NCI-H510A treated with DMSO at 0.1 percent for 48 hours (cell line): ENCODE data around the gene FAXC.
"Not testable (repeated sequence)": the region's sequence is repeated elsewhere in the genome, so short reads cannot be mapped to it uniquely, and the experiment has no call there.

ENCODE experiments used
- DNase-seq: peaks from one replicate; lab custom pipeline; 2025; lab: John Stamatoyannopoulos, UW

FAXC gene

GRCh38 chr6:99285881-99286280, 63.6 kb downstream of the FAXC start:
- no peak for DNase-seq

DNA sequence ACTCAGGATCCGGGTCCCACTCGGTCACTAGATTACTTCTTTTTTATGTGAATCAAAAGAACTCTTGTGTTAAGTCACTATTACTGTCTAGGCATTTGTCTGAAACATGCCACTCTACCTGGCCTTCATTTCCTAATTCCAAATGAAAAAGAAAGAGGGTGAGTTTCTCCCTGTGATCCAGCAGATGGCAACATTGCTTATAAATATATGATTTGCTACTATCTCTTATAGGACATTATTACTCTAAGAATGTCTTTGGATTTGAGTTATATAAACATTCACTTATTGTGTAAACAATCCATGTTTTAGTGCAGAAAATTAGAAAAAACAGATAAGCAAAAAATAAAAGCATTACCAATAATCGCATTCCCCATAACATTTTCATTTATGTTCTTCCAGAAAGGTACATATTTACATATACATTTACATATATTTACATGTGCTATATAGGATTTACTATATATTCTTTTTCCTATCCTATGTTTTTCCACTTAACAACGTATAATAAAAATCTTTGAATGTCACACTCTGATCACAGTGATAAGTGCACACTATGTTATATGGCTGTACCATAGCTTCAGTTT, 66.9 kb downstream of the FAXC start:
- DNase-seq = peak; percentile 10

- no peak for DNase-seq
Observed at GRCh38 chr6:99276747-99277146, 72.7 kb downstream of the FAXC start.

DNA sequence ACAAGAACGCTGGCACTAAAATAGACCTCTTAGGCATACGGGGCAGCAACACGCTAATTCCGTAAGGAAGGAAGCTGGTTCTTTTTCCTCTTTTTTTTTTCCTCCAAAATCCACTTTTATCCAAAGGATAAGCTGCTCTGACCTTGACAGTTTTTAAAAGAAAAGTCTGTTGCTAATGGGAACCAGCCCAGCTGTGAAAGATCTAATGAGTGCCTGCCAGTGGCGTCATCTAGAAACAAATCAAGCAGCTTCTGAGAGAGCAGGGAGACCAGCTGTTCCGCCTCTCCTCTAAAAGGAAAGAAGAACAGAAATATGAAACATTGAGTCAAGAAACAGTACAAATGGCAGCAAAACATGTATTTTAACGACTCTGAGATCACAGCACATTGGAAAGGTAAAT, 78.6 kb downstream of the FAXC start:
- no peak for DNase-seq

GRCh38 chr6:99270030-99270429, 79.4 kb downstream of the FAXC start:
- DNase-seq = no peak

GRCh38 chr6:99269207-99269606, 80.3 kb downstream of the FAXC start:
- DNase-seq = no peak

DNA sequence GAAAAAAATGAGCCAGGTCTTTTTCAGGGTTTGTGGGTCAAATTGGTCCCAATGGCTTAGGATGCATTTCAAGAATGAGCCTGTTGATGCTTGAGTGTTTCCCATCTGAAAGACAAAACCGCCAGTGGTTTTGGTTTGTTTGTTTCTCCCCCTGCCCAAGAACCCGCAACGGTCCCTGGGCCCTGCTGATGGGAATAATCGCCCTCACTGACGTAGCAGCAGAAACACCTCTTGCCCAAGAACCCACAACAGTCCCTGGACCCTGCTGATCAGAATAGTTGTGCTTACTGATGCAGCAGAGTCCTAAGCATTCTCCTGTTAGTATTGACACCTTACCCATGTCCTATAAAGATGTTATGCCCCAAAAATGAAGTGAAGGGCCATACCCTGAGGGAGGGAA, 82.5 kb downstream of the FAXC start:
- DNase-seq = not testable (repeated sequence)

- not testable (repeated sequence) for DNase-seq
Observed at GRCh38 chr6:99265447-99265846, 84.0 kb downstream of the FAXC start.

DNA sequence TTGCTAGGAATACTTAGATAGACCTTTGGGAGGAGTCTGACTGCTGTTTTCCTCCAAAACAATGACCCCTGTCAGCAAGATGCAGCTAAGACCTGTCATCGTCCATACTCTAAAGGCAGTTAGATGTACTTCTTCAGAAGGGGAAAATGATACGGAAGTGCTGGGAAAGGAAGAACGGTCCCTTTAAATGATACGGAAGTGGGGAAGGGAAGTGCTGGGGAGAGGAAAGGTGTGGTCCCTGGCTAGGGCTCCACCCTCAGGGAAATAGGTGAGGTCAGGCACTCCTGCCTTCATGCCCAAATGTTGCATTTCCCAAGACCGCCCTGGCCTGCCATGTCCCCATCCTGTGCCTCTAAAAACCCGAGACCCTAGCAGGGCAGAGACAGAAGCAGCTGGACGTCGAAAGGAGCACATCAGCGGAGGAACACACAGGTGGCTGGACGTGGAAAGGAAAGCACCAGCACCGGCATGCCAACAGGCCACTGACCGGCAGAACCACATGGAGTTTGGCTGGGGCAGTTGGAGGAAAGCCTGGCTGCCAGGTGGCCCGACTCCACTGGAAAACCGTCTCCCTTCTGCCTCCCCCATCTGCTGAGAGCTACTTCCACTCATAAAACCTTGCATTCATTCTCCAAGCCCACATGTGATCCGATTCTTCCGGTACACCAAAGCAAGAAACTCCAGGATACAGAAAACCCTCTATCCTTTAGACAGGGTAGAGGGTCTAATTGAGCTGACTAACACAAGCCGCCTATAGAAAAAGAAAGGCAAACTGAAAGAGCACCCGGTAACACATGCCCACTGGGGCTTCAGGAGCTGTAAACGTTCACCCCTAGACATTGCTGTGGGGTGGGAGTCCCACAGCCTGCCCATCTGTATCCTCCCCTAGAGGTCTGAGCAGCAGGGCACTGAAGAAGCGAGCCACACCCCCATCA, 94.6 kb downstream of the FAXC start:
- DNase-seq = no peak

GRCh38 chr6:99253271-99253670, 96.2 kb downstream of the FAXC start:
- DNase-seq = no peak

DNA sequence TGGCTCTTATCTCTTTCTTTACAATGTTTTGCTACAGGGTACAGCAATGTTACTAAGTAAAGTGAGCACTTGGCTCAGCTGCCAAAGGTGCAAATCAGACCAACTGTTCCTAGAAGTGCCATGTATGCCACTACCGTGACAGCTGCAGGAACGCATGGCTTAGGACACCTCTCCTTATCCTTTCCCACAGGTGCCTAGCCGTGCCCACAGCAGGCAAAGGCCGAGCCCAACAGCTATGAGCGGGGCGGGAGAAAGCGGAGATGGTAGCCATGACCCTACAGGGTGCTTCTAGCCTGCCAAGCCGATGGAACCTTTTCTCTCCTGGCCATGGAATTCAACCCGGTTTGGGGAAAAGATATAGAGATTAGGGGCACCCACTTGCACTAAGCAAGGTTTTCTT, 97.1 kb downstream of the FAXC start:
- no peak for DNase-seq

- DNase-seq = no peak
Observed at GRCh38 chr6:99250476-99250875, 99.0 kb downstream of the FAXC start.

DNA sequence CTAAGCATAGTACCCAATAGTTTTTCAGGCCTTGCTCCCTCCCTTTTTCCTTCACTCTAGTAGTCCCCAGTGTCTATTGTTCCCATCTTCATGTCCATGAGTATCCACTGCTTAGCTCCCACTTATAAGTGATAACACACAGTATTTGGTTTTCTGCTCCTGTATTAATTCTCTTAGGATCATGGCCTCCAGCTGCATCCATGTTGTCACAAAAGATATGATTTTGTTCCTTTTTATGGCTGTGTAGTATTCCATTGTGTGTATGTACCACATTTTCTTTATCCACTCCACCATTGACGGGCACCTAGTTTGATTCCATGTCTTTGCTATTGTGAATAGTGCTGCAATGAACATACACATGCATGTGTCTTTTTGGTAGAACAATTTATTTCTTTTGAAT, 102.9 kb downstream of the FAXC start:
- DNase-seq = no peak

GRCh38 chr6:99241905-99242534, 107.5 kb downstream of the FAXC start:
- peak; percentile 10 for DNase-seq

- DNase-seq = no peak
Observed at GRCh38 chr6:99236010-99236409, 113.5 kb downstream of the FAXC start.

- DNase-seq = no peak
Observed at GRCh38 chr6:99233219-99233618, 116.3 kb downstream of the FAXC start.

DNA sequence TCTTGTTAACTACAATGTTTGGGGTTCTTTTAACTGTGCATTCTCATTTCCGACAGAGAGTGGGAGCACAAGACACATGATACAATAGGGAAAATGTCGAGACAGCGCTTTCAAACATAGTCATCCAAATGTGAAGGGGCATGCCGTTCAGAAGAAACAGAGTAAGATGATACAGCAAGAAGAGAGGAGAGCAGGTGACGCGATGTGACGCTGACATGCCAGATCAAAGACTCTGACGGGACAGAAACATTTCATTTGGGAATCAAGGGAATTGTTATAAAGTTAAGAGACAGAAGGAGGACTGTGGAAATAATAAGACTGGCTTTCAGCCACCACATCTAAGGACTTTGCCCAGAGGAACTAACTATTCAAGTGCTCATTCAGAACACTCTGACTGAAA, 117.4 kb downstream of the FAXC start:
- DNase-seq = peak; percentile 1

DNA sequence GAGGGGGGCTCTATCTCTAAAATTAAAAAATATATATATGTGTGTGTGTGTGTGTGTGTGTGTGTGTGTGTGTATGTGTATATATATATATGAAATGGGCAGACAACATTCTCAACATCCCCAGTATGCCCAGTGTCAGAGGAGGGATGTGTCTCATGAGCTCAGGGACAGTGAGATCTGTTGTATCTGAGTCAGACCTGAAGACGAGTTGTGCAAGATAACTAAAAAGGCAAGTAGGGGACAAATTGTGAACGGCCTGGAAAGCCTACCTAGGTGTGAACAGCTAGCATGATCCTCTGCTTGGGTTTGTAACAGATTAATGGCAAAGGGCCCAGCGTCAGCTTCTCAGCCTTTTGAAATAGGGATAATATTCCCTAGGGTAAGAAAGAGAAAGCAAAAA, 124.3 kb downstream of the FAXC start:
- DNase-seq = no peak
